ENCODE results near the gene POLR3B. TPM values are rescaled to one million over a fixed set of nuclear protein-coding genes. Genes with fewer than 3 reads are reported as not detected.

Gene POLR3B
- total RNA-seq, 2 experiments from 2014 or later, result 14.7 to 17.6 TPM

- peaks cover 55% of the 10 kb centered on the region for H3K36me3 ChIP-seq (ENCODE audit: insufficient read depth, low read length)
- no peaks in the 10 kb centered on the region for H3K4me1 ChIP-seq (ENCODE audit: insufficient read depth, low read length, poor library complexity, severe bottlenecking)
- no peaks in the 10 kb centered on the region for H3K9me2 ChIP-seq (ENCODE audit: insufficient read depth, low read length)
- BruUV-seq (replicated peaks), result no TSS peak
- no peaks in the 10 kb centered on the region for H3K79me2 ChIP-seq (ENCODE audit: insufficient read depth, low read depth, low read length)
- intact Hi-C loops (cut with micrococcal nuclease; ENCODE audit: unreplicated experiment), result no loop called here
- no peak overlapping the region for H3K4me2 ChIP-seq (ENCODE audit: low read length)
- H3K4me3 ChIP-seq (ENCODE audit: low read depth, low read length, poor library complexity, severe bottlenecking), result no peak overlapping the region
- H4K20me1 ChIP-seq (ENCODE audit: insufficient read depth, low read length), result no peaks in the 10 kb centered on the region
- TF ChIP-seq CTCF (conservative IDR thresholded peaks at IDR 0.05; ENCODE audit: low read length) (no peak), EZH2phosphoT487 (IDR thresholded peaks at IDR 0.05; ENCODE audit: borderline replicate concordance, low read depth, low read length) (no peak)
- CTCF ChIA-PET (ENCODE audit: unreplicated experiment), result no interaction called here
- no peak overlapping the region for H3K27ac ChIP-seq (ENCODE audit: low read depth, low read length, poor library complexity, severe bottlenecking)
- POLR2A ChIA-PET, result no interaction called here
- H3K9me3 ChIP-seq (ENCODE audit: low read length), result no peaks in the 10 kb centered on the region
- no peak for DNase-seq (ENCODE audit: low spot score)
- no peak overlapping the region for H2AFZ ChIP-seq (ENCODE audit: low read length)
Observed at GRCh38 chr12:106499628-106500027, 142.1 kb downstream of the POLR3B start.

- no peak overlapping the region for H3K27ac ChIP-seq (ENCODE audit: low read depth, low read length, poor library complexity, severe bottlenecking)
- no peak overlapping the region for H3K4me3 ChIP-seq (ENCODE audit: low read depth, low read length, poor library complexity, severe bottlenecking)
- H3K4me2 ChIP-seq (ENCODE audit: low read length), result no peak overlapping the region
- TF ChIP-seq EZH2phosphoT487 (IDR thresholded peaks at IDR 0.05; ENCODE audit: borderline replicate concordance, low read depth, low read length), result no peak
- no peak for TF ChIP-seq CTCF (conservative IDR thresholded peaks at IDR 0.05; ENCODE audit: low read length)
- no peaks in the 10 kb centered on the region for H4K20me1 ChIP-seq (ENCODE audit: insufficient read depth, low read length)
- no peaks in the 10 kb centered on the region for H3K79me2 ChIP-seq (ENCODE audit: insufficient read depth, low read depth, low read length)
- H3K36me3 ChIP-seq (ENCODE audit: insufficient read depth, low read length), result peaks cover 44% of the 10 kb centered on the region
- ChIA-PET CTCF (ENCODE audit: unreplicated experiment) (no interaction called here), POLR2A (no interaction called here)
- BruUV-seq (replicated peaks), result no TSS peak
- DNase-seq (ENCODE audit: low spot score), result no peak
- H3K9me2 ChIP-seq (ENCODE audit: insufficient read depth, low read length), result no peaks in the 10 kb centered on the region
- H3K4me1 ChIP-seq (ENCODE audit: insufficient read depth, low read length, poor library complexity, severe bottlenecking), result no peaks in the 10 kb centered on the region
- no peak overlapping the region for H2AFZ ChIP-seq (ENCODE audit: low read length)
- no peaks in the 10 kb centered on the region for H3K9me3 ChIP-seq (ENCODE audit: low read length)
- intact Hi-C loops (cut with micrococcal nuclease; ENCODE audit: unreplicated experiment), result no loop called here
Observed at GRCh38 chr12:106506691-106507090, 149.1 kb downstream of the POLR3B start.

- no TSS peak for BruUV-seq (replicated peaks)
- ChIA-PET POLR2A (no interaction called here), CTCF (ENCODE audit: unreplicated experiment) (no interaction called here)
Observed at GRCh38 chr12:106508966-106509365, 151.4 kb downstream of the POLR3B start.

More at GRCh38 chr12:106508966-106509365, 151.4 kb downstream of the POLR3B start:
- intact Hi-C loops (cut with micrococcal nuclease; ENCODE audit: unreplicated experiment), result no loop called here
- Histone ChIP-seq H3K36me3 (ENCODE audit: insufficient read depth, low read length) (peaks cover 34% of the 10 kb centered on the region), H3K9me3 (ENCODE audit: low read length) (no peaks in the 10 kb centered on the region), H3K9me2 (ENCODE audit: insufficient read depth, low read length) (no peaks in the 10 kb centered on the region), H3K27ac (ENCODE audit: low read depth, low read length, poor library complexity, severe bottlenecking) (no peak overlapping the region), H3K79me2 (ENCODE audit: insufficient read depth, low read depth, low read length) (no peaks in the 10 kb centered on the region), H4K20me1 (ENCODE audit: insufficient read depth, low read length) (no peaks in the 10 kb centered on the region), H3K4me3 (ENCODE audit: low read depth, low read length, poor library complexity, severe bottlenecking) (no peak overlapping the region), H3K4me1 (ENCODE audit: insufficient read depth, low read length, poor library complexity, severe bottlenecking) (no peaks in the 10 kb centered on the region), H2AFZ (ENCODE audit: low read length) (no peak overlapping the region), H3K4me2 (ENCODE audit: low read length) (no peak overlapping the region)
- no peak for DNase-seq (ENCODE audit: low spot score)
- no peak for TF ChIP-seq CTCF (conservative IDR thresholded peaks at IDR 0.05; ENCODE audit: low read length)
- TF ChIP-seq EZH2phosphoT487 (IDR thresholded peaks at IDR 0.05; ENCODE audit: borderline replicate concordance, low read depth, low read length), result no peak

Measured in OCI-LY7 (cell line).